Stomach (tissue), 4 donors: ENCODE measurements around the gene SOSTDC1.

Source experiments
- EP300 ChIP-seq: sonication (generic); formaldehyde crosslinking; IDR thresholded peaks from one replicate; pipeline ENCODE4 v1.6.1; 2017; ENCODE audit warnings: antibody characterized with exemption
- POLR2A ChIP-seq, 4 donors: fragments of 450-650 bp; IDR thresholded peaks; one replicate each; pipeline ENCODE4 v1.6.1; 2016; ENCODE audit warnings: antibody characterized with exemption in 4 of 4, control low read depth in 2 of 4, mild to moderate bottlenecking in 1 of 4, moderate library complexity in 1 of 4
- POLR2AphosphoS5 ChIP-seq, 3 donors: sonication (generic); formaldehyde crosslinking; IDR thresholded peaks; one replicate each; pipeline ENCODE4 v1.6.1; 2016; ENCODE audit warnings: antibody characterized with exemption in 3 of 3
- TF ChIP-seq, protein P1 (sequence below), 7 experiments: fragments of 450-650 bp in 4 of 7; fragments of 200-600 bp in 3 of 7; sonication (generic) in 3 of 7; IDR thresholded peaks; one replicate each; pipeline ENCODE4 v1.5.1; 2016 to 2019; ENCODE audit warnings: antibody characterized with exemption in 7 of 7, control low read depth in 2 of 7, mild to moderate bottlenecking in 1 of 7

GRCh38 chr7:16462431-16462889, 3.1 kb downstream of the SOSTDC1 start:
- TF ChIP-seq, protein P1, sequence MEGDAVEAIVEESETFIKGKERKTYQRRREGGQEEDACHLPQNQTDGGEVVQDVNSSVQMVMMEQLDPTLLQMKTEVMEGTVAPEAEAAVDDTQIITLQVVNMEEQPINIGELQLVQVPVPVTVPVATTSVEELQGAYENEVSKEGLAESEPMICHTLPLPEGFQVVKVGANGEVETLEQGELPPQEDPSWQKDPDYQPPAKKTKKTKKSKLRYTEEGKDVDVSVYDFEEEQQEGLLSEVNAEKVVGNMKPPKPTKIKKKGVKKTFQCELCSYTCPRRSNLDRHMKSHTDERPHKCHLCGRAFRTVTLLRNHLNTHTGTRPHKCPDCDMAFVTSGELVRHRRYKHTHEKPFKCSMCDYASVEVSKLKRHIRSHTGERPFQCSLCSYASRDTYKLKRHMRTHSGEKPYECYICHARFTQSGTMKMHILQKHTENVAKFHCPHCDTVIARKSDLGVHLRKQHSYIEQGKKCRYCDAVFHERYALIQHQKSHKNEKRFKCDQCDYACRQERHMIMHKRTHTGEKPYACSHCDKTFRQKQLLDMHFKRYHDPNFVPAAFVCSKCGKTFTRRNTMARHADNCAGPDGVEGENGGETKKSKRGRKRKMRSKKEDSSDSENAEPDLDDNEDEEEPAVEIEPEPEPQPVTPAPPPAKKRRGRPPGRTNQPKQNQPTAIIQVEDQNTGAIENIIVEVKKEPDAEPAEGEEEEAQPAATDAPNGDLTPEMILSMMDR (IDR thresholded peaks at IDR 0.05) = no peak
- TF ChIP-seq POLR2AphosphoS5 (IDR thresholded peaks at IDR 0.05) (no peak), EP300 (no peak), POLR2A (IDR thresholded peaks at IDR 0.05) (no peak)
